Endothelial cell (in vitro differentiated cells): ENCODE measurements around the gene MME. TPM values are rescaled to one million over a fixed set of nuclear protein-coding genes. Genes with fewer than 3 reads are reported as not detected.

Source experiments
- DNase-seq: peaks from one replicate; pipeline ENCODE4 v3.0.0; 2021; ENCODE audit warnings: low spot score
- H3K27ac Mint-ChIP-seq: one replicate; pipeline ENCODE4 v1.8.0; 2021; ENCODE audit warnings: mixed read lengths, inconsistent platforms; ENCODE audit not compliant: unreplicated experiment
- H3K27me3 Mint-ChIP-seq: one replicate; pipeline ENCODE4 v1.8.0; 2021; ENCODE audit warnings: mild to moderate bottlenecking, moderate library complexity, mixed read lengths, inconsistent platforms; ENCODE audit not compliant: unreplicated experiment
- H3K36me3 Mint-ChIP-seq: one replicate; pipeline ENCODE4 v1.8.0; 2021; ENCODE audit warnings: mild to moderate bottlenecking, low read depth, mixed read lengths, inconsistent platforms; ENCODE audit not compliant: unreplicated experiment
- H3K4me1 Mint-ChIP-seq: one replicate; pipeline ENCODE4 v1.8.0; 2021; ENCODE audit warnings: mild to moderate bottlenecking, mixed read lengths, inconsistent platforms; ENCODE audit not compliant: unreplicated experiment
- H3K4me3 Mint-ChIP-seq: one replicate; pipeline ENCODE4 v1.8.0; 2021; ENCODE audit warnings: mild to moderate bottlenecking, mixed read lengths, inconsistent platforms; ENCODE audit not compliant: unreplicated experiment
- H3K9me3 Mint-ChIP-seq: one replicate; pipeline ENCODE4 v1.8.0; 2021; ENCODE audit warnings: mixed read lengths, inconsistent platforms; ENCODE audit not compliant: unreplicated experiment
- total RNA-seq: library from RNA; stranded (reverse); fragmentation: NEBNext Ultra II Directional; extraction: Animal tissue kit (Norgen Biotek cat#: 25700); gene quantifications from one replicate; pipeline ENCODE4 v1.2.1, GENCODE V29; 2021; ENCODE audit not compliant: unreplicated experiment
- TF ChIP-seq, protein P1 (sequence below): fragments of 200-600 bp; sonication (generic); IDR thresholded peaks from one replicate; pipeline ENCODE4 v1.5.0; 2021; ENCODE audit warnings: antibody characterized with exemption; ENCODE audit not compliant: unreplicated experiment

Gene MME
- total RNA-seq, 1 donor from 2014 or later, result 4.7 TPM

DNA sequence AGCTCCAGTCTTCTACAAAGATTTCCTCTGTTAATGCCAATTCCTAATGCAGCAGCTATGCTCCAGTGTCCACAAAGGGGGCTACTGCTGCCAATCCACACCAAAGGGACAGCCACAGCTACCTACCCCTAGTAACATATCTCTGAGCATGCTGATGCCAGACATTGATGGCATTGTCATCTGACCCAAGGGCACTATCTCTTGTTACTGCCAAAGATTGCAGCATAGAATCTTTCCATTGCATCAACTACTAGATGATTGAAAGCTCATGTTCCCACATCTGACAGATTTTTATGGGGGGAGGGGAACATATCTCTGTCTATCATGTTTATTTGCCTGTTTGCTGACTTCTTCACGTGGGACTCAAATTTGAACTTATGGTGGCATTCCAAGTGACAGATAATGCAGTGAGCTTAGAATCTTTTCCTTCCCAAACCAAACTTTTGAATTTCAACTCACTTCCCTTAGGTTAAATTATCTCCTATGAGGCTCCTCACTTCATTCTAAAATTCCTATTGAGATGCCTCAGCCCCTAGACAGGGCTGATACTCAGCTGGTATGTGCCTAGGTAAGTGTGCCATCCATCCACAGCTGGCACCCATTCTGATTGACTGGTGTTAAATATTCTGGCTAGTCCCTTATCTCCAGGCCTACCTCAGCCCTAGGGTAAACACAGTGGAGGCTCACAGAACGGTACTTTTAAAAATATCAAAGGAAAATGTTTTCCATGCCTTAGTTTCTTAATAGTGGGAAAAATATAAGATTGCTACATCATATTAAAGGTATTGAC lies 113.0 kb downstream of the MME start:
- no peak overlapping the region for H3K4me3 Mint-ChIP-seq
- H3K36me3 Mint-ChIP-seq, result no peaks in the 10 kb centered on the region
- peaks cover 2% of the 10 kb centered on the region for H3K27me3 Mint-ChIP-seq
- H3K9me3 Mint-ChIP-seq, result no peaks in the 10 kb centered on the region
- no peak overlapping the region for H3K27ac Mint-ChIP-seq
- no peak for DNase-seq
- TF ChIP-seq, protein P1, sequence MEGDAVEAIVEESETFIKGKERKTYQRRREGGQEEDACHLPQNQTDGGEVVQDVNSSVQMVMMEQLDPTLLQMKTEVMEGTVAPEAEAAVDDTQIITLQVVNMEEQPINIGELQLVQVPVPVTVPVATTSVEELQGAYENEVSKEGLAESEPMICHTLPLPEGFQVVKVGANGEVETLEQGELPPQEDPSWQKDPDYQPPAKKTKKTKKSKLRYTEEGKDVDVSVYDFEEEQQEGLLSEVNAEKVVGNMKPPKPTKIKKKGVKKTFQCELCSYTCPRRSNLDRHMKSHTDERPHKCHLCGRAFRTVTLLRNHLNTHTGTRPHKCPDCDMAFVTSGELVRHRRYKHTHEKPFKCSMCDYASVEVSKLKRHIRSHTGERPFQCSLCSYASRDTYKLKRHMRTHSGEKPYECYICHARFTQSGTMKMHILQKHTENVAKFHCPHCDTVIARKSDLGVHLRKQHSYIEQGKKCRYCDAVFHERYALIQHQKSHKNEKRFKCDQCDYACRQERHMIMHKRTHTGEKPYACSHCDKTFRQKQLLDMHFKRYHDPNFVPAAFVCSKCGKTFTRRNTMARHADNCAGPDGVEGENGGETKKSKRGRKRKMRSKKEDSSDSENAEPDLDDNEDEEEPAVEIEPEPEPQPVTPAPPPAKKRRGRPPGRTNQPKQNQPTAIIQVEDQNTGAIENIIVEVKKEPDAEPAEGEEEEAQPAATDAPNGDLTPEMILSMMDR, result no peak
- no peaks in the 10 kb centered on the region for H3K4me1 Mint-ChIP-seq

DNA sequence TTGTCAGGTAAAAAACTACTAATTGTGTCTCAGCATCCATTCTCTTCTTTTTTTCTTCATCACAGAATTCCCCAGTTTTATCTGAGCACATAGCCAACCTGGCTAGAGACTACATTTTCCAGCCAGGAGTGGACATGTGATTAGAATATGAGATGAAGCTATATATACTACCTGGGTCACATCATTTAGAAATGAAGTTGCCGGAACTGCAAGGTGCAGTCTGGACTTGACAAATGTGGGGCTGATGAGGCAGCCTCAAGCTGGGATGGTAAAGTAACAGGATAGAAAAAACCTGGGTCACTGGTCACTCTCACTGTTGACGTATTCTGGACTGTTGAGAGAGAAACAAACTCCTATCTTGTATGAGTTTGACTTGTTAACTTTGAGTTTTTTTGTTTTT lies 113.7 kb downstream of the MME start:
- TF ChIP-seq, protein P1, result no peak
- Mint-ChIP-seq H3K4me1 (no peaks in the 10 kb centered on the region), H3K36me3 (no peaks in the 10 kb centered on the region), H3K4me3 (no peak overlapping the region), H3K27ac (no peak overlapping the region), H3K9me3 (no peaks in the 10 kb centered on the region), H3K27me3 (peaks cover 4% of the 10 kb centered on the region)
- no peak for DNase-seq

DNA sequence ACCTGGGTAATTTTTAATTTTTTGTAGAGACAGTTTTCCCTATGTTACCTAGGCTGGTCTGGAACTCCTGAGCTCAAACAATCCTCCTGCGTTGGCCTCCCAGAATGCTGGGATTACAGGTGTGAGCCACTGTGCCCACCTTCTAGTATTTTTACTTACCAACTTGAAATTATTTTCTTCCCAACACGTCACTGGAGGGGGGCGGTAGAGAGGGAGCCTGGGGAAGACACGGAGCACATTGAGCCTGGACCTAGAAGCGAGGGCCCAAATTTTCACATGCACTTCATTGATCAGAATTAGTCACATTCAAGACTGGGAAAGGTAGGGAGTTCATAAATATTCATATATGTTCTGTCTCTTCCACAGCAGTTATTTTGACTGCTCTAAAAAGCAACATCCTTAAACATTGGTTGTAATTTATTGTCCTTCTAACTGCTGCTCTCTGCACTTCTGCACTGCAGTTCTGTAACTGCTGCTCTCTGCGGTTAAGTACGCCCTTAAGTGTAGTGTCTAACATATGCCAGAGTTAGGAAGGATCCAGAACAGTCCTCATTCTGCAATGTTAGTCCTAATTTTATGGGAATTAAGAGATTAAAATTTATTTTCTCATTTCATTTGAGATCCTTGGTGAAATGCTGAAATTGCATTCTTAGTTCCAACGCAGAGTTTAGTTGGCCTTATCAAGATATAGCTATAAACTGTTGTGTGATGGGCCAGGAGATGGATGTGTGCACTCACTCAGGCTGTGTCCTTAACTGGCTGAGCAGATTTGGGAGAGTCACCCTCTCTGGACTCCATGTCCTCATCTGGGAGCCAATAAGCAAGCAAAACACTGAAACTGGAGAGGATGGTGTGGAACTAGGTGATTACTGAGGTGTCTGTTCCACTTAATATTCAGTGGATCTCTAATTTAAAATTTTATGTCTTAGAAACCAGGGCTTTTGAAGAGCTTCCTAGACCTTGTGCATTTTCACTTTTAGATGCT lies 115.1 kb downstream of the MME start:
- Mint-ChIP-seq H3K4me3 (no peak overlapping the region), H3K27me3 (peaks cover 4% of the 10 kb centered on the region), H3K4me1 (no peaks in the 10 kb centered on the region), H3K36me3 (no peaks in the 10 kb centered on the region), H3K27ac (no peak overlapping the region), H3K9me3 (no peaks in the 10 kb centered on the region)
- TF ChIP-seq, protein P1, result no peak
- DNase-seq, result no peak

DNA sequence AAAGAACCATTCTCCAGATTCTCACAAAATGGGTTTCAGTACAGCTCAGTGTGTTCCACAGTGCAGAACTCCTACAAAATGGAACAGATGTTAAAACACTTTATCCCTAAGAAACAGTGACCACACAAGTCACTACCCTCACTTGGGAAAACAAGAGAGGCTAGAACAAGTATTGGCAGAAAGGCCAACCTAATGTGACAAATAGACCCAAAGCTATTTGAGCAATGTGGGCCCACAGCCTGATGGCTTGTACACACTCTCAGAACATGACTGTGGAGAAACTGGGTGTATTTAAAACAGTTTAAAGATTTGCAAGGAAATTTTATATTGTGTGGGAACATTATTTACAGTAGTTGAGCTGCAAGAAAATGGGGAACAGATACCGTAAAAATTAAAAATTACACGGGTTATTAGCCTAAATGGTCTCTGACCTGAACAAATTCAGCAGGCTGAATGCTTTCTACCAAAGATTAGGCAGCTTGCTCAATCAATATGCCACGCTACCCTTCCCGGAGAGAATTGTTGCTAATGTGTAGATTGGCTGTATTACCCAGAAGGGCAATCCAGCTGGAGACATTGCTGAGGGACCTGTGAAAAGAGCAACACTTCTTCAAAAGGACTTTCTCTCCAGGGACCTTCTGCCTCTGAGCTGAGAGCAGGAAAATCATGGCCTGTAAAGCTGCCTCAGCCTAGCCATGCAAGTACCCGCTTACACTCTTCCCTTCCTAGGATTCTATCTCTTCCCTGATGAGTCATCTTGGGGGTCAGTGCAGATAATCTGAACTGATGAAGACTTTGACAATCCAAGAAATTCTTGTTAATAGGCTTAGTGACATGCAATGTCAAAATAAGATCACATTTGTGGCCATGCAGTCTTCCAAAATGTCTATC lies 116.3 kb downstream of the MME start:
- Mint-ChIP-seq H3K4me3 (no peak overlapping the region), H3K36me3 (no peaks in the 10 kb centered on the region), H3K27ac (no peak overlapping the region), H3K27me3 (peaks cover 4% of the 10 kb centered on the region), H3K9me3 (no peaks in the 10 kb centered on the region), H3K4me1 (no peaks in the 10 kb centered on the region)
- TF ChIP-seq, protein P1, result no peak
- no peak for DNase-seq
